ENCODE data around the gene PSTPIP2.
"Not testable (repeated sequence)": the region's sequence is repeated elsewhere in the genome, so short reads cannot be mapped to it uniquely, and the experiment has no call there.

PSTPIP2 gene

GRCh38 chr18:46069524-46069923 lies 2.5 kb downstream of the PSTPIP2 start:
- no peak for DNase-seq

GRCh38 chr18:46068763-46069162 lies 3.3 kb downstream of the PSTPIP2 start:
- no peak for DNase-seq

- no peak for DNase-seq
Observed at GRCh38 chr18:46067438-46068007, 4.5 kb downstream of the PSTPIP2 start.

GRCh38 chr18:46062781-46063180 lies 9.3 kb downstream of the PSTPIP2 start:
- no peak for DNase-seq

GRCh38 chr18:46061796-46062195 lies 10.3 kb downstream of the PSTPIP2 start:
- DNase-seq, result no peak

GRCh38 chr18:46061387-46061786 lies 10.7 kb downstream of the PSTPIP2 start:
- no peak for DNase-seq

- DNase-seq, result no peak
Observed at GRCh38 chr18:46060359-46060841, 11.7 kb downstream of the PSTPIP2 start.

- no peak for DNase-seq
Observed at GRCh38 chr18:46055838-46056230, 16.2 kb downstream of the PSTPIP2 start.

GRCh38 chr18:46054956-46055837 lies 16.9 kb downstream of the PSTPIP2 start:
- no peak for DNase-seq

GRCh38 chr18:46053368-46054095 lies 18.5 kb downstream of the PSTPIP2 start:
- no peak for DNase-seq

- DNase-seq, result no peak
Observed at GRCh38 chr18:46051731-46052461, 20.2 kb downstream of the PSTPIP2 start.

- no peak for DNase-seq
Observed at GRCh38 chr18:46050268-46050667, 21.8 kb downstream of the PSTPIP2 start.

GRCh38 chr18:46048641-46049040 lies 23.4 kb downstream of the PSTPIP2 start:
- no peak for DNase-seq

- not testable (repeated sequence) for DNase-seq
Observed at GRCh38 chr18:46047369-46047768, 24.7 kb downstream of the PSTPIP2 start.

GRCh38 chr18:46046688-46047087 lies 25.4 kb downstream of the PSTPIP2 start:
- no peak for DNase-seq

GRCh38 chr18:46046126-46046525 lies 25.9 kb downstream of the PSTPIP2 start:
- DNase-seq, result no peak

- DNase-seq, result no peak
Observed at GRCh38 chr18:46042571-46043123, 29.4 kb downstream of the PSTPIP2 start.

- DNase-seq, result no peak
Observed at GRCh38 chr18:46040747-46041104, 31.3 kb downstream of the PSTPIP2 start.

GRCh38 chr18:46040033-46040746 lies 31.9 kb downstream of the PSTPIP2 start:
- no peak for DNase-seq

GRCh38 chr18:46037512-46038305 lies 34.4 kb downstream of the PSTPIP2 start:
- no peak for DNase-seq

All from activated CD8-positive, alpha-beta memory T cell treated with anti-CD3 and anti-CD28 coated beads, Interleukin-2, amount 50 U/mL, for 4 hours (primary cell).